Measurements from ENCODE around the gene WNT9A.

- TF ChIP-seq CTCF (IDR thresholded peaks at IDR 0.05) (no peak), POLR2A (IDR thresholded peaks at IDR 0.05) (no peak)
These were observed 4.1 kb upstream of the WNT9A start for GRCh38 chr1:227951624-227952373.
